ENCODE data around the gene DAP. TPM values are rescaled to one million over a fixed set of nuclear protein-coding genes. Genes with fewer than 3 reads are reported as not detected.

Gene DAP
- total and polyA plus RNA-seq, 2 of the 13 experiments (the other 11 are each of a cell fraction or from before 2014, with no cell fraction given), result 22.0 to 57.5 TPM

DNA sequence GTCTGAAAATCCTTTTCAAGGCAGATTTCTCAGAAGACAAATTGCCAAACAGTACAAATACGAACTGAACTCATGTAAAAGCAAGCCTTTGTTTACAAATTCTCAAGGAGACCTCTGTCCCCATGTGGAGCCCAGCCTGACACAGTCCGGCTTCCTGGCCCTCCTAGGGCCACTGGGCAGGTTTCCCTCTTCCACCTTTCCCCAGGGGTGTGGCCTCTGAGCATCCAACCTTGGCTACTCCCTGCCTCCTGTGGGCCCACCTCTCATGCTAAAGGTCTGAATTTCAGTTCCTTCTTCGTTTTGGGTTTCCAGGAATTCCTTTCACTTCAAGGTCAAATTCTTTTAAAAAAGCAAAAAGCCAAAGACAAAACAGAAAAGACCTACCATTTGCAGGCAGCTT is 10.1 kb downstream of the DAP start (continued):
- no peak for TF ChIP-seq ARNT2 (CRISPR knock-in tag; IDR thresholded peaks at IDR 0.05; ENCODE audit: low read depth)
- TF ChIP-seq ZSCAN29 (CRISPR knock-in tag; conservative IDR thresholded peaks at IDR 0.05), result no peak

DNA sequence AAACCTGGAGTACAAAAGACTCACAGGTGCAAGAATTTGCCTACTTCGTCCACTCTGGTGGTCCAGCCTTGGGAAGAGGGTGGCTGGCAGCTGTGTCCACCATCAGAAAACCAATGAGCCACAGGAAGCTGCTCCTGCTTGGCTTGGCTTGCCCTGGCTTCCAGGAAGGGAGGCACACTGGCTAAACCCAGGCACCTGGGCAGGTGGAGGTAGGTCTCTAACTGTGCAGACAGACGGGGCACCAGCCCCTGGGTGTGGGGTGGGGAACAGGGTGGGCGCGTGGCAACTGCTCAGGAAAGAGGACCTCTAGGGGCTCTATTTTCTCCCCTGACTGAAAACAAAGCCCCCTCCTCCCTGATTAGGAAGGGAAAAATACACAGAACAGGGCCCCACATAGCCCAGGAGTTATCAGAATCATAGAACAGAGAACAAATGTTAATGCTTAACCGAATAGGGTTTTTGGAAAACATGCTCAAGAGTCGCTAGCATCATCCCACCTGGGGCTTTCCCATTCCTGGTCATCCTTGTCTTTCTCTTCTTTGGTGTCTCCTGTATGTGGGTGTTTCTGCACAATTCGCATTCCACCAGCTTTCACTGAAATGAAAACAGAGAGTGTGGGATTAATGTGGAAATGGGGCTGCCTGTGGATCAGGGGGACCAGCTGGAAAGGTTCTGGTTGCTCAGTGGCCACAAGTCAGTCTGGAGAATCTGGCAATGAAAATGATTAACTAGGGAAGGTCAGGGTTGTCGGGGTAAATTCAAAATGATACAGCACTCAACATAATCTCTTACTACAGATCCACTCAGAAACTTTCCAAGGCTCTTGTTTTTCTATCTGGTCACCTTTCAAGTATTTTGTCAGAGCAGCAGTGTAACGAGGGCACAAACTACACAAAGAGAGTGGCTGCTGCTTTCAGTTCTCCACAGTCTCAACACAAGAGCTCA is 13.1 kb downstream of the DAP start:
- Histone ChIP-seq H3K36me3 (replicated peaks in 1 of 2; ENCODE audit: control insufficient read depth in 1 of 2, insufficient read depth in 2 of 2, low read length in 2 of 2) (peaks cover 18 to 62% of the 10 kb centered on the region in 2 experiments), H3K4me3 (replicated peaks in 1 of 3; ENCODE audit: insufficient read depth in 1 of 3, low read depth in 2 of 3, low read length in 3 of 3) (peak overlapping the region in 2 of 3 experiments; percentile 19 to 32; a peak in 1 of 6 replicates), H3K9me3 (ENCODE audit: low read length) (no peaks in the 10 kb centered on the region), H2AFZ (ENCODE audit: low read length) (no peak overlapping the region), H3K27ac (ENCODE audit: extremely low read length, insufficient read depth, low read length) (peak overlapping the region; percentile 39), H3K4me2 (ENCODE audit: low read depth, low read length) (peak overlapping the region; percentile 74), H3K4me1 (ENCODE audit: insufficient read depth, low read length) (peaks cover 52% of the 10 kb centered on the region), H3K9ac (ENCODE audit: insufficient read depth, low read depth, low read length) (no peak overlapping the region), H4K20me1 (ENCODE audit: insufficient read depth, low read length) (peaks cover 14% of the 10 kb centered on the region), H3K79me2 (ENCODE audit: insufficient read depth, low read length) (peaks cover 37% of the 10 kb centered on the region), H3K27me3 (ENCODE audit: control insufficient read depth in 1 of 2, insufficient read depth in 2 of 2, low read length in 2 of 2) (no peaks in the 10 kb centered on the region)
- ChIA-PET CTCF (ENCODE audit: low intra/inter-chr PET ratio, low total read pairs) (no interaction called here), POLR2A (no interaction called here)
- DNase-seq (ENCODE audit: low spot score) (peak; percentile 40), ATAC-seq (peak; percentile 83), FAIRE-seq (peak; percentile 77)
- intact Hi-C loops (cut with micrococcal nuclease; ENCODE audit: unreplicated experiment), result loop anchor here (5.0 kb wide), 1 partner anchor 109 kb away; no protein-coding TSS in a partner anchor
- WGBS (ENCODE audit: low lambda C conversion rate), result 38% methylated on average over 9 of the region's 9 CpGs
- BruUV-seq (replicated peaks), result no TSS peak
- in situ Hi-C loops (cut with HindIII; ENCODE audit: extremely low pct_ligation_motif_present, low pct_unique_long_range_greater_than_20kb), result no loop called here
- 0 out of 2 replicates have a peak, but pooled peaks have one; percentile 7 for TF ChIP-seq ELF4 (CRISPR knock-in tag; IDR thresholded peaks at IDR 0.05; ENCODE audit: borderline replicate concordance)
- TF ChIP-seq ZNF644 (CRISPR knock-in tag; IDR thresholded peaks at IDR 0.05; ENCODE audit: low read depth), result peak; percentile 26; the same call in 1 of the 2 replicates
- TF ChIP-seq ZNF256 (CRISPR knock-in tag; conservative IDR thresholded peaks at IDR 0.05), result no peak
- 0 out of 2 replicates have a peak, but pooled peaks have one; percentile 11 for TF ChIP-seq HNF4A (CRISPR knock-in tag; IDR thresholded peaks at IDR 0.05)
- no peak for TF ChIP-seq ZNF33B (CRISPR knock-in tag; IDR thresholded peaks at IDR 0.05)
- no peak for TF ChIP-seq FOXC1 (CRISPR knock-in tag; IDR thresholded peaks at IDR 0.05; ENCODE audit: borderline replicate concordance)
- TF ChIP-seq, protein P1, sequence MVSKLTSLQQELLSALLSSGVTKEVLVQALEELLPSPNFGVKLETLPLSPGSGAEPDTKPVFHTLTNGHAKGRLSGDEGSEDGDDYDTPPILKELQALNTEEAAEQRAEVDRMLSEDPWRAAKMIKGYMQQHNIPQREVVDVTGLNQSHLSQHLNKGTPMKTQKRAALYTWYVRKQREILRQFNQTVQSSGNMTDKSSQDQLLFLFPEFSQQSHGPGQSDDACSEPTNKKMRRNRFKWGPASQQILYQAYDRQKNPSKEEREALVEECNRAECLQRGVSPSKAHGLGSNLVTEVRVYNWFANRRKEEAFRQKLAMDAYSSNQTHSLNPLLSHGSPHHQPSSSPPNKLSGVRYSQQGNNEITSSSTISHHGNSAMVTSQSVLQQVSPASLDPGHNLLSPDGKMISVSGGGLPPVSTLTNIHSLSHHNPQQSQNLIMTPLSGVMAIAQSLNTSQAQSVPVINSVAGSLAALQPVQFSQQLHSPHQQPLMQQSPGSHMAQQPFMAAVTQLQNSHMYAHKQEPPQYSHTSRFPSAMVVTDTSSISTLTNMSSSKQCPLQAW (CRISPR knock-in tag; IDR thresholded peaks at IDR 0.05), result peak; percentile 92
- peak; percentile 27; the same call in 1 of the 2 replicates for TF ChIP-seq RBFOX2 (IDR thresholded peaks at IDR 0.05; ENCODE audit: low read depth, low read length)
- TF ChIP-seq, protein P2, sequence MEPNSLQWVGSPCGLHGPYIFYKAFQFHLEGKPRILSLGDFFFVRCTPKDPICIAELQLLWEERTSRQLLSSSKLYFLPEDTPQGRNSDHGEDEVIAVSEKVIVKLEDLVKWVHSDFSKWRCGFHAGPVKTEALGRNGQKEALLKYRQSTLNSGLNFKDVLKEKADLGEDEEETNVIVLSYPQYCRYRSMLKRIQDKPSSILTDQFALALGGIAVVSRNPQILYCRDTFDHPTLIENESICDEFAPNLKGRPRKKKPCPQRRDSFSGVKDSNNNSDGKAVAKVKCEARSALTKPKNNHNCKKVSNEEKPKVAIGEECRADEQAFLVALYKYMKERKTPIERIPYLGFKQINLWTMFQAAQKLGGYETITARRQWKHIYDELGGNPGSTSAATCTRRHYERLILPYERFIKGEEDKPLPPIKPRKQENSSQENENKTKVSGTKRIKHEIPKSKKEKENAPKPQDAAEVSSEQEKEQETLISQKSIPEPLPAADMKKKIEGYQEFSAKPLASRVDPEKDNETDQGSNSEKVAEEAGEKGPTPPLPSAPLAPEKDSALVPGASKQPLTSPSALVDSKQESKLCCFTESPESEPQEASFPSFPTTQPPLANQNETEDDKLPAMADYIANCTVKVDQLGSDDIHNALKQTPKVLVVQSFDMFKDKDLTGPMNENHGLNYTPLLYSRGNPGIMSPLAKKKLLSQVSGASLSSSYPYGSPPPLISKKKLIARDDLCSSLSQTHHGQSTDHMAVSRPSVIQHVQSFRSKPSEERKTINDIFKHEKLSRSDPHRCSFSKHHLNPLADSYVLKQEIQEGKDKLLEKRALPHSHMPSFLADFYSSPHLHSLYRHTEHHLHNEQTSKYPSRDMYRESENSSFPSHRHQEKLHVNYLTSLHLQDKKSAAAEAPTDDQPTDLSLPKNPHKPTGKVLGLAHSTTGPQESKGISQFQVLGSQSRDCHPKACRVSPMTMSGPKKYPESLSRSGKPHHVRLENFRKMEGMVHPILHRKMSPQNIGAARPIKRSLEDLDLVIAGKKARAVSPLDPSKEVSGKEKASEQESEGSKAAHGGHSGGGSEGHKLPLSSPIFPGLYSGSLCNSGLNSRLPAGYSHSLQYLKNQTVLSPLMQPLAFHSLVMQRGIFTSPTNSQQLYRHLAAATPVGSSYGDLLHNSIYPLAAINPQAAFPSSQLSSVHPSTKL (CRISPR knock-in tag; IDR thresholded peaks at IDR 0.05), result 0 out of 2 replicates have a peak, but pooled peaks have one; percentile 9
- TF ChIP-seq ZNF547 (CRISPR knock-in tag; IDR thresholded peaks at IDR 0.05), result no peak
- no peak for TF ChIP-seq PAF1 (CRISPR knock-in tag; IDR thresholded peaks at IDR 0.05)
- no peak for TF ChIP-seq JARID2 (CRISPR knock-in tag; IDR thresholded peaks at IDR 0.05; ENCODE audit: insufficient replicate concordance)
- TF ChIP-seq SOX13 (IDR thresholded peaks at IDR 0.05), result no peak
- peak in 1 of 2 experiments; percentile 59; a peak in 2 of 4 replicates for TF ChIP-seq SOX13 (CRISPR knock-in tag; conservative IDR thresholded peaks at IDR 0.05 in 1 of 2, IDR thresholded peaks at IDR 0.05 in 1 of 2)
- TF ChIP-seq SP1 (IDR thresholded peaks at IDR 0.05), result no peak
- no peak for TF ChIP-seq SP1 (CRISPR knock-in tag; IDR thresholded peaks at IDR 0.05)

All from HepG2 (cell line).